ENCODE results near the gene PPP1R17. TPM values are rescaled to one million over a fixed set of nuclear protein-coding genes. Genes with fewer than 3 reads are reported as not detected.

Gene PPP1R17
- total and polyA plus RNA-seq, 8 donors, result not detected

GRCh38 chr7:31688996-31689395 is 2.0 kb downstream of the PPP1R17 start:
- H3K27ac ChIP-seq, result no peak overlapping the region
- 38 to 48% (median 41%) methylated on average over 2 of the region's 2 CpGs for WGBS, 5 donors
- no peaks in the 10 kb centered on the region for H3K9me3 ChIP-seq
- TF ChIP-seq POLR2AphosphoS5 (IDR thresholded peaks at IDR 0.05) (no peak), EP300 (IDR thresholded peaks at IDR 0.05) (no peak), CTCF (IDR thresholded peaks at IDR 0.05) (no peak), POLR2A (IDR thresholded peaks at IDR 0.05) (no peak)
- H3K36me3 ChIP-seq, result no peaks in the 10 kb centered on the region
- DNase-seq, result no peak
- intact Hi-C loops (cut with DNase I; ENCODE audit: low total_unique reads), result no loop called here
- no peak overlapping the region for H3K4me3 ChIP-seq
- no peaks in the 10 kb centered on the region for H3K4me1 ChIP-seq
- H3K27me3 ChIP-seq, result peaks cover 0 to 4% (median 0%) of the 10 kb centered on the region in 3 donors

- 21 to 46% (median 40%) methylated on average over 2 of the region's 2 CpGs for WGBS, 5 donors
- peaks cover 0 to 4% (median 0%) of the 10 kb centered on the region in 3 donors for H3K27me3 ChIP-seq
- intact Hi-C loops (cut with DNase I; ENCODE audit: low total_unique reads), result no loop called here
- TF ChIP-seq POLR2A (IDR thresholded peaks at IDR 0.05) (no peak), EP300 (IDR thresholded peaks at IDR 0.05) (no peak), POLR2AphosphoS5 (IDR thresholded peaks at IDR 0.05) (no peak)
- H3K4me3 ChIP-seq, result no peak overlapping the region
- H3K9me3 ChIP-seq, result no peaks in the 10 kb centered on the region
- DNase-seq, result no peak
- H3K27ac ChIP-seq, result no peak overlapping the region
- H3K36me3 ChIP-seq, result no peaks in the 10 kb centered on the region
- H3K4me1 ChIP-seq, result no peaks in the 10 kb centered on the region
These were observed 3.9 kb downstream of the PPP1R17 start for GRCh38 chr7:31690935-31691334.

GRCh38 chr7:31692451-31692850 is 5.4 kb downstream of the PPP1R17 start:
- WGBS, 5 donors, result 27 to 38% (median 27%) methylated on average over 5 of the region's 5 CpGs
- TF ChIP-seq CTCF (IDR thresholded peaks at IDR 0.05) (no peak), POLR2AphosphoS5 (IDR thresholded peaks at IDR 0.05) (no peak), POLR2A (IDR thresholded peaks at IDR 0.05) (no peak), EP300 (IDR thresholded peaks at IDR 0.05) (no peak)
- DNase-seq, result no peak
- intact Hi-C loops (cut with DNase I; ENCODE audit: low total_unique reads), result no loop called here
- no peak overlapping the region for H3K4me3 ChIP-seq
- H3K4me1 ChIP-seq, result no peaks in the 10 kb centered on the region
- H3K9me3 ChIP-seq, result no peaks in the 10 kb centered on the region
- H3K27me3 ChIP-seq, result peaks cover 0 to 5% (median 0%) of the 10 kb centered on the region in 3 donors
- H3K36me3 ChIP-seq, result no peaks in the 10 kb centered on the region
- no peak overlapping the region for H3K27ac ChIP-seq

- TF ChIP-seq POLR2AphosphoS5 (IDR thresholded peaks at IDR 0.05), result no peak
- TF ChIP-seq CTCF (IDR thresholded peaks at IDR 0.05), result no peak
- no peak for TF ChIP-seq EP300 (IDR thresholded peaks at IDR 0.05)
- TF ChIP-seq POLR2A (IDR thresholded peaks at IDR 0.05), result no peak
- no peaks in the 10 kb centered on the region for H3K36me3 ChIP-seq
- DNase-seq, result no peak
- peaks cover 0 to 5% (median 0%) of the 10 kb centered on the region in 3 donors for H3K27me3 ChIP-seq
- 42 to 62% (median 57%) methylated on average over 2 of the region's 2 CpGs for WGBS, 5 donors
- no peak overlapping the region for H3K27ac ChIP-seq
- no peaks in the 10 kb centered on the region for H3K9me3 ChIP-seq
- no peak overlapping the region for H3K4me3 ChIP-seq
- no peaks in the 10 kb centered on the region for H3K4me1 ChIP-seq
- intact Hi-C loops (cut with DNase I; ENCODE audit: low total_unique reads), result no loop called here
These were observed 5.9 kb downstream of the PPP1R17 start for GRCh38 chr7:31692871-31693270.

GRCh38 chr7:31695859-31696614 is 9.0 kb downstream of the PPP1R17 start:
- intact Hi-C loops (cut with DNase I; ENCODE audit: low total_unique reads), result no loop called here
- no peaks in the 10 kb centered on the region for H3K36me3 ChIP-seq
- H3K9me3 ChIP-seq, result no peaks in the 10 kb centered on the region
- TF ChIP-seq CTCF (IDR thresholded peaks at IDR 0.05) (no peak), POLR2A (IDR thresholded peaks at IDR 0.05) (no peak), EP300 (IDR thresholded peaks at IDR 0.05) (no peak), POLR2AphosphoS5 (IDR thresholded peaks at IDR 0.05) (no peak)
- H3K27ac ChIP-seq, result no peak overlapping the region
- peaks cover 0 to 5% (median 0%) of the 10 kb centered on the region in 3 donors for H3K27me3 ChIP-seq
- H3K4me1 ChIP-seq, result no peaks in the 10 kb centered on the region
- no peak overlapping the region for H3K4me3 ChIP-seq
- WGBS, 5 donors, result 68 to 79% (median 77%) methylated on average over 6 of the region's 6 CpGs
- DNase-seq, result peak in 1 of 2 donors; percentile 13

Data from stomach (tissue), 9 donors.